Muscle of leg (tissue), 11 donors: ENCODE measurements around the gene ACTL8. TPM values are rescaled to one million over a fixed set of nuclear protein-coding genes. Genes with fewer than 3 reads are reported as not detected.
A peak's percentile ranks its signal among the peaks of the same experiment; 100 is the strongest.

Experiments
- DNase-seq: peaks from one replicate; pipeline ENCODE4 v3.0.0; 2013
- H3K27ac ChIP-seq: one replicate; pipeline ENCODE4 v1.5.1; 2013; ENCODE audit warnings: mild to moderate bottlenecking, low read length, control low read depth
- H3K27me3 ChIP-seq: one replicate; pipeline ENCODE4 v1.6.1; 2013; ENCODE audit warnings: low read length; ENCODE audit not compliant: control insufficient read depth, insufficient read depth
- H3K36me3 ChIP-seq: one replicate; pipeline ENCODE4 v1.6.1; 2013; ENCODE audit warnings: low read length; ENCODE audit not compliant: control insufficient read depth, insufficient read depth
- H3K4me1 ChIP-seq: one replicate; pipeline ENCODE4 v1.6.1; 2013; ENCODE audit warnings: low read length; ENCODE audit not compliant: control insufficient read depth, insufficient read depth
- H3K4me3 ChIP-seq: one replicate; pipeline ENCODE4 v1.5.1; 2013; ENCODE audit warnings: low read length, control low read depth
- H3K9me3 ChIP-seq: replicated peaks from 2 replicates; pipeline ENCODE4 v1.6.1; 2013; ENCODE audit warnings: low read depth, low read length; ENCODE audit not compliant: control insufficient read depth
- whole genome bisulfite sequencing: methylation state at CpG from one replicate; pipeline ENCODE4 v1.1.5; 2013; ENCODE audit warnings: missing lambda C conversion rate; ENCODE audit not compliant: insufficient coverage; 5-methylcytosine and 5-hydroxymethylcytosine counted together
- polyA plus RNA-seq, 8 donors: library from polyadenylated mRNA; unstranded; fragments of 120-200 nt; gene quantifications; one replicate each; pipeline versions ENCODE4 v1.2.1 to v1.2.3, GENCODE V29; 2013; ENCODE audit warnings: inconsistent platforms in 1 of 8, low replicate concordance in 1 of 8; ENCODE audit not compliant: insufficient read length in 8 of 8, insufficient read depth in 1 of 8
- total RNA-seq: library from RNA; stranded (reverse); fragments of 120-200 nt; gene quantifications from one replicate; pipeline ENCODE4 v1.2.4, GENCODE V29; 2013

The ACTL8 gene
- total and polyA plus RNA-seq, 9 donors, result not detected

DNA sequence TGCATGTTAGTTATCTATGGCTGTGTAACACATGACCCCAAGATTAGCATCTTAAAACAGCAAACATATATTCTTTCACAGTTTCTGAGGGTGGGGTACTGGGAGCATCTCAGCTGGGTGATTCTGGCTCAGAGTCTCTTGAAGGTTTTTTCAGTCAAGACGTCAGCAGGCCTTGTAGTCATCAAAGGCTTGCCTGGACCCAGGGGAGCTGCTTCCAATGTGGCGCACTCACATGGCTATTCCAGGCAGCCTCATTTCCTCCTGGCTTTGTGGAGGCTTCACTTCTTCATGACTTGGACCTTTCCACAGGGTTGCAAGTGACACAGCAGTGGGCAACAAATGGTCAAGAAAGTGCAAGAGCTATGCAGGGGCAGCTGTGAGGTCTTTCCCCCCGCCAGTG, 114.7 kb downstream of the ACTL8 start:
- Histone ChIP-seq H3K27ac (no peak overlapping the region), H3K4me3 (no peak overlapping the region)
- 43% methylated on average over 2 of the region's 3 CpGs for WGBS

DNA sequence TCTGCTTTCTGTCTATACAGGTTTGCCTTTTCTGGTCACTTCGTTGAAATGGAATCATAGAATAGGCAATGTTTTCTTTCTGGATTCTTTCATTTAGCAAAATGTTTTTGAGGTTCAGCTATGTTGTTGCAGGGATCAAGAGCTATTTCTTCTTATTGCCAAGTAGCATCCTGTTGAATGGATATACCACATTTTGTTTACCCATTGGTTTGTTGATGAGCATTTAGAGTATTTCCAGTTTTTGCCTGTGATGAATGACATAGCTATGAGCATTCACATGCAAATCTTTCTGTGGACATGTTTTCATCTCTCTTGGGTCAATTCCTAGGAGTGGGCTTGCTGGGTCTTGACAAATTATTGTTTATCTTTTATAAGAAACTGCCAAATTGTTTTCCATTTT, 115.5 kb downstream of the ACTL8 start:
- Histone ChIP-seq H3K4me3 (no peak overlapping the region), H3K27ac (no peak overlapping the region), H3K27me3 (peaks cover 4% of the 10 kb centered on the region), H3K9me3 (no peaks in the 10 kb centered on the region), H3K36me3 (no peaks in the 10 kb centered on the region), H3K4me1 (no peaks in the 10 kb centered on the region)
- WGBS, result 100% methylated on average over 1 of the region's 1 CpG
- DNase-seq, result no peak

More for the DNA sequence above, 114.7 kb downstream of the ACTL8 start:
- Histone ChIP-seq H3K9me3 (no peaks in the 10 kb centered on the region), H3K4me1 (no peaks in the 10 kb centered on the region), H3K36me3 (no peaks in the 10 kb centered on the region), H3K27me3 (peaks cover 4% of the 10 kb centered on the region)
- DNase-seq, result no peak

DNA sequence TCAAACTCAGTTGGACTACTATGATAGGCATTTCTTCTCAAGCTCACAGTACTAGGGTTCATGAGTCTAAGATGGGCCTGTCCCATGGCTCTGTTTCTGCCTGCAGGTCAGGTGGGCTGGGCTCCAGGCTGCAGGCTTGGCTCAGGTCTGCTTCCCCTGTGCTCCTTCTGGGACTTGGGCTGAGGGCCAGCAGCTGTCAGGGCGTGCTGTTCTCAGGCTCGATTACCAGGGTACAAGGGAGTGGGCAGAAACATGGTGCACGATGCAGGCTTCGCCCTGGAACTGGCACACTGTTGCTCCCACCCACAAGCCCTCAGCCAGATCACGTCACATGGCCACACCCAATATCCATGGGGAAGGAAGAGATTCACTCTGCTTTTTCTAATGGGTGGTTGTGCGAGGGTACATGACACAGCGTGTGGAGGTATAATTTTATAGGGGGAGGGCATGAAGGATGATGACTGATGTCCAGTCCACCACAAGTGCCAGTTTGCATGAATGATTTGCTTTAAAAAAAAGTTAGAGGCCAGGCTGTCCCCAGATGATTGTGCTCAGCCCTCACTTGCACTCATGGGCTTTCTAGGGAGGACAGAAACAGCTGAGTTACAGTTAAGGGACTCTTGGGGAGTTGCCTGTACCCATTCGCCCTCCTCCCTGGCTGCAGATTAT, 118.0 kb downstream of the ACTL8 start:
- Histone ChIP-seq H3K27me3 (peaks cover 6% of the 10 kb centered on the region), H3K27ac (no peak overlapping the region), H3K9me3 (no peaks in the 10 kb centered on the region), H3K36me3 (no peaks in the 10 kb centered on the region), H3K4me1 (no peaks in the 10 kb centered on the region), H3K4me3 (no peak overlapping the region)
- 58% methylated on average over 3 of the region's 8 CpGs for WGBS
- DNase-seq, result no peak

DNA sequence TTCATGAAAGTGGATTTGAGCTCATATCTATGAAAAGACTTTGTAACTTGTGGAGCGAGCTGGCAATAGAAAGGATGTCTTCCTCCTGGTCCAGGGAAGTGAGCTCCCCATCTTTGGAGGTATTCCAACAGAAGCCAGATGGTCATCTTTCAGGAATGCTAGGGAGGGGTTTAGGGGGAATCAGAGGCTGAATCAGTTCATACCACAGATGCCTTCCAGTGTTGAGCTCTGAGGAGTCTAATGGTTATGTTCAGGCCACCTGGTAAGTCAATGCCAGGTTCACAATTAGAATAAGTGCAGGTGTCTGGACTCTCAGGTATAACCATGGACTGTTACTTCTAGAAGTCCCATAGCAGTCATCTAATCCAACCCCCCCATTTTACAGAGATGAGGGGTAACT, 119.1 kb downstream of the ACTL8 start:
- Histone ChIP-seq H3K27me3 (peaks cover 7% of the 10 kb centered on the region), H3K27ac (no peak overlapping the region), H3K36me3 (no peaks in the 10 kb centered on the region), H3K9me3 (no peaks in the 10 kb centered on the region), H3K4me3 (no peak overlapping the region), H3K4me1 (no peaks in the 10 kb centered on the region)
- WGBS, result 83% methylated on average over 1 of the region's 1 CpG
- no peak for DNase-seq

DNA sequence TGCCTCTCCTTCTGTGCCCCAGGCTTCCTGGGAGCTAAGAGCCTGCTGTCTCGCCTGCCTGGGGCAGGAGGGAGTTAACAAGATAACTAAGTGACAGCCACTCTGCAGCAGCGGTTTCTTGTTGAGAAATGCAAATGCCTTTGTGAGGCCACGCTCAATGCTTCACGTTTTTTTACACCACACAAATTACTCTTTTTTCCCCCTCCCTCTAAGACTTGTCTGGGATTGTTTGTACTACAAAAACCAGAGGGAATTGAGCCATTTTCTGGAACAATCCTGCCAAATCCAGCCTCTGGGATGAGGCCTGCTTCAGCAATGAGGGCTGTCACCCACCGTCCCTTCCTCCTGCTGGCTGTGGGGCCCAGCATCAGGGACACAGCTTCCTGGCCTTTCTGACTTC, 119.6 kb downstream of the ACTL8 start:
- H3K36me3 ChIP-seq, result no peaks in the 10 kb centered on the region
- peaks cover 7% of the 10 kb centered on the region for H3K27me3 ChIP-seq
- H3K4me1 ChIP-seq, result no peaks in the 10 kb centered on the region
- H3K9me3 ChIP-seq, result no peaks in the 10 kb centered on the region
- H3K4me3 ChIP-seq, result no peak overlapping the region
- DNase-seq, result peak; percentile 19
- 14% methylated on average over 2 of the region's 5 CpGs for WGBS
- H3K27ac ChIP-seq, result no peak overlapping the region

DNA sequence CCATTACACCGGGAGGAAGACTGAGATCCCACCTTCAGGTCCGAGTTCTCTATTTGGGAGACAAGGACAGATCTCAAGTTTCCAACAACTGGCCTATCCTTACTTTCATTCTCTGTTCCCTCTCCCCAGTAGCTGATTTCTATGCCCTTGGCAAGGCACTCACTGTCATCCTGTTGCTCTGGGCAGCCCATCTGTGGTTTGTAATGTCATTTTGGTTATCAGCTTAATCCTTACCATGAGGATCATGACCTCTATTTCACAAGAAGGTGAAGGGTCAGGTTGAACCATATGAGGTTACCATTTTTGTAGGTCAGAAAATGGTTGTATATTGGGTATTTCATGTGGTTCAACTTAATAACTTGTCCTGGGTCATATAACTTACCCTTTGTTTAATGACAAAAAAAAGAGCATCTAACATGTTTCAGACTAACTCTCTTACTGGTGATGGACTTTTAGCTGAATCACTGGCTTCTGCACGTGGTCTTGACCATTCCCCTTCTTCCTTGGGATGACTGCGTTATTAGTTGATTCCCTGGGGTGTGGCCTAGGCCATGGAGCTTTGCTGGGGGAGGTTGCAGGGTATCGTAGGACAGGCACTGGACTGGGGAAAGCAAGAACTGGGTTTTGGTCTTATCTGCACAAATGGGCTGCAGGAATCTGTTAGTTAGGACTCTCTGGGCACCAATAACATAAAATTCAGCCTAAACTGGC, 120.2 kb downstream of the ACTL8 start:
- Histone ChIP-seq H3K36me3 (no peaks in the 10 kb centered on the region), H3K27me3 (peaks cover 7% of the 10 kb centered on the region), H3K4me3 (no peak overlapping the region), H3K27ac (no peak overlapping the region), H3K4me1 (no peaks in the 10 kb centered on the region), H3K9me3 (no peaks in the 10 kb centered on the region)
- no peak for DNase-seq
- 11% methylated on average over 1 of the region's 5 CpGs for WGBS

DNA sequence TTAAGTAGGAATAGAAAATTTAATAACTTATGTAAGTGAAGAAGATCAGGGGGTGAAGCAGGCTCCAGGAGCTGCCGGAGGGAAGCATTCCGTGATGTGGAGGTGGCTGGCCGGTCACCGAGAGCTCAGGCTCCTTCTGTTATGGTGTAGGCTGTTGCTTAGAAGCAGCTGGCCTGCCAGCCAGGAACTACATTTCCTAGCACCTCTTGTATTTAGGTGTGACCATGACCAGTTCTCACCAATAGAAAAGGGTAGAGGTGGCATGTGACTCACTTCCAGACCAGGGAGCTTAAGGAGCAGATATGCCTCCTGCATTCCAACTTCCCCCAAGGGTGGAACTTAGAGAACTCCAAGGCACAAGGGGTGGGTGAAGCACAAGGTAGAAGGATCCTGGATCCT, 120.7 kb downstream of the ACTL8 start:
- peaks cover 9% of the 10 kb centered on the region for H3K27me3 ChIP-seq
- H3K36me3 ChIP-seq, result no peaks in the 10 kb centered on the region
- no peak overlapping the region for H3K4me3 ChIP-seq
- no peaks in the 10 kb centered on the region for H3K9me3 ChIP-seq
- no peaks in the 10 kb centered on the region for H3K4me1 ChIP-seq
- no peak overlapping the region for H3K27ac ChIP-seq
- WGBS, result 60% methylated on average over 1 of the region's 4 CpGs
- no peak for DNase-seq

Other genes starting within 250 kb of the ACTL8 start
- 14.1 TPM for gene ARHGEF10L, start 215.6 kb upstream of the ACTL8 start, total RNA-seq
- gene ARHGEF10L, start 215.6 kb upstream of the ACTL8 start, polyA plus RNA-seq, result 10 to 100 TPM; 17.0 to 24.5 (median 22.5) TPM